OCI-LY3 (cell line): Measurements from ENCODE around the gene AGT.

Experiments
- EZH2phosphoT487 ChIP-seq: fragments of 200-600 bp; shearing (Covaris generic); IDR thresholded peaks from 2 replicates; pipeline ENCODE4 v1.6.1; 2018; ENCODE audit warnings: antibody characterized with exemption, mixed run types, low read depth
- TF ChIP-seq, protein P1 (sequence below): fragments of 200-600, 300-600 bp; sonication (generic); IDR thresholded peaks from 2 replicates; pipeline ENCODE4 v1.5.1; 2014; ENCODE audit warnings: antibody characterized with exemption, low read length, low read depth

DNA sequence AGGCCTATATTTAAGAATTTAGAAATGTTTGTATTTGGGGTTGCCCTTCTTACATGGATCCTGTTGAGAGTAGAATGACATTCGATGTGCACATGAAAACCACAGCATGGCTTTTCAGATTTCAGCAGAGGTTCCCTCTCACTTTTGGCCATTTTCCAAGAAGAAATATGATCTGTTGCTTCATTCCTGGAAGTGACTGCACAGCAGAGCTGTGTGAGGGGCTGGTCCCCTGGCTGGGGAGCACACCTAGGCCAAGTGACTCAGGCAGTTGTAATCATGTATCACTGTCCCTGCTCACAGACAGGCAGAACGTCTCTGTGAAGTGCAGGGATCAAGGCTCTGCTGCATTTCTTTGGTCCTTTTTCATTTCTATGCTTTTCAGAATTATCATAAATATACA lies 32.3 kb downstream of the AGT start:
- TF ChIP-seq, protein P1, sequence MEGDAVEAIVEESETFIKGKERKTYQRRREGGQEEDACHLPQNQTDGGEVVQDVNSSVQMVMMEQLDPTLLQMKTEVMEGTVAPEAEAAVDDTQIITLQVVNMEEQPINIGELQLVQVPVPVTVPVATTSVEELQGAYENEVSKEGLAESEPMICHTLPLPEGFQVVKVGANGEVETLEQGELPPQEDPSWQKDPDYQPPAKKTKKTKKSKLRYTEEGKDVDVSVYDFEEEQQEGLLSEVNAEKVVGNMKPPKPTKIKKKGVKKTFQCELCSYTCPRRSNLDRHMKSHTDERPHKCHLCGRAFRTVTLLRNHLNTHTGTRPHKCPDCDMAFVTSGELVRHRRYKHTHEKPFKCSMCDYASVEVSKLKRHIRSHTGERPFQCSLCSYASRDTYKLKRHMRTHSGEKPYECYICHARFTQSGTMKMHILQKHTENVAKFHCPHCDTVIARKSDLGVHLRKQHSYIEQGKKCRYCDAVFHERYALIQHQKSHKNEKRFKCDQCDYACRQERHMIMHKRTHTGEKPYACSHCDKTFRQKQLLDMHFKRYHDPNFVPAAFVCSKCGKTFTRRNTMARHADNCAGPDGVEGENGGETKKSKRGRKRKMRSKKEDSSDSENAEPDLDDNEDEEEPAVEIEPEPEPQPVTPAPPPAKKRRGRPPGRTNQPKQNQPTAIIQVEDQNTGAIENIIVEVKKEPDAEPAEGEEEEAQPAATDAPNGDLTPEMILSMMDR, result no peak
- no peak for TF ChIP-seq EZH2phosphoT487
